ENCODE measurements around the gene ZDHHC12. TPM values are rescaled to one million over a fixed set of nuclear protein-coding genes. Genes with fewer than 3 reads are reported as not detected.

ZDHHC12 gene
- total RNA-seq, 6 donors from 2014 or later, result 21.7 to 70.1 (median 50.6) TPM

GRCh38 chr9:128712451-128713410 is 11.2 kb downstream of the ZDHHC12 start:
- Histone ChIP-seq H3K4me3 (no peak overlapping the region), H3K4me1 (no peaks in the 10 kb centered on the region), H3K9me3 (no peaks in the 10 kb centered on the region), H3K36me3 (peaks cover 0 to 34% (median 15%) of the 10 kb centered on the region in 4 donors), H3K27me3 (no peaks in the 10 kb centered on the region), H3K27ac (no peak overlapping the region)
- TF ChIP-seq POLR2AphosphoS5 (IDR thresholded peaks at IDR 0.05), result no peak
- TF ChIP-seq POLR2A (IDR thresholded peaks at IDR 0.05), result no peak
- TF ChIP-seq EP300 (IDR thresholded peaks at IDR 0.05), result no peak
- TF ChIP-seq, protein P1, sequence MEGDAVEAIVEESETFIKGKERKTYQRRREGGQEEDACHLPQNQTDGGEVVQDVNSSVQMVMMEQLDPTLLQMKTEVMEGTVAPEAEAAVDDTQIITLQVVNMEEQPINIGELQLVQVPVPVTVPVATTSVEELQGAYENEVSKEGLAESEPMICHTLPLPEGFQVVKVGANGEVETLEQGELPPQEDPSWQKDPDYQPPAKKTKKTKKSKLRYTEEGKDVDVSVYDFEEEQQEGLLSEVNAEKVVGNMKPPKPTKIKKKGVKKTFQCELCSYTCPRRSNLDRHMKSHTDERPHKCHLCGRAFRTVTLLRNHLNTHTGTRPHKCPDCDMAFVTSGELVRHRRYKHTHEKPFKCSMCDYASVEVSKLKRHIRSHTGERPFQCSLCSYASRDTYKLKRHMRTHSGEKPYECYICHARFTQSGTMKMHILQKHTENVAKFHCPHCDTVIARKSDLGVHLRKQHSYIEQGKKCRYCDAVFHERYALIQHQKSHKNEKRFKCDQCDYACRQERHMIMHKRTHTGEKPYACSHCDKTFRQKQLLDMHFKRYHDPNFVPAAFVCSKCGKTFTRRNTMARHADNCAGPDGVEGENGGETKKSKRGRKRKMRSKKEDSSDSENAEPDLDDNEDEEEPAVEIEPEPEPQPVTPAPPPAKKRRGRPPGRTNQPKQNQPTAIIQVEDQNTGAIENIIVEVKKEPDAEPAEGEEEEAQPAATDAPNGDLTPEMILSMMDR (IDR thresholded peaks at IDR 0.05), result no peak
- DNase-seq (peak in 1 of 2 donors; percentile 73), ATAC-seq (ENCODE audit: low FRiP score in 2 of 2) (peak in 1 of 2 donors; percentile 13)
- WGBS, 2 donors, result 94 to 100% methylated on average over 4 to 23 of the region's 26 CpGs

GRCh38 chr9:128707446-128707845 is 16.5 kb downstream of the ZDHHC12 start:
- Histone ChIP-seq H3K36me3 (peaks cover 0 to 15% (median 4%) of the 10 kb centered on the region in 4 donors), H3K9me3 (no peaks in the 10 kb centered on the region), H3K27ac (no peak overlapping the region), H3K4me1 (peaks cover 3 to 16% (median 14%) of the 10 kb centered on the region in 4 donors), H3K27me3 (no peaks in the 10 kb centered on the region), H3K4me3 (no peak overlapping the region)
- TF ChIP-seq POLR2AphosphoS5 (IDR thresholded peaks at IDR 0.05) (no peak), EP300 (IDR thresholded peaks at IDR 0.05) (no peak), POLR2A (IDR thresholded peaks at IDR 0.05) (no peak)
- TF ChIP-seq, protein P1 (IDR thresholded peaks at IDR 0.05), result no peak
- DNase-seq (no peak), ATAC-seq (ENCODE audit: low FRiP score in 2 of 2) (no peak)
- 94 to 96% methylated on average over 8 of the region's 8 CpGs for WGBS, 2 donors

GRCh38 chr9:128706671-128707381 is 17.1 kb downstream of the ZDHHC12 start:
- no peak overlapping the region for H3K4me3 ChIP-seq
- DNase-seq (no peak), ATAC-seq (ENCODE audit: low FRiP score in 2 of 2) (no peak)
- peaks cover 0 to 13% (median 4%) of the 10 kb centered on the region in 4 donors for H3K36me3 ChIP-seq
- 91 to 92% methylated on average over 13 to 23 of the region's 23 CpGs for WGBS, 2 donors
- TF ChIP-seq EP300 (IDR thresholded peaks at IDR 0.05) (no peak), POLR2A (IDR thresholded peaks at IDR 0.05) (no peak), POLR2AphosphoS5 (IDR thresholded peaks at IDR 0.05) (no peak)
- TF ChIP-seq, protein P1 (IDR thresholded peaks at IDR 0.05), result no peak
- no peaks in the 10 kb centered on the region for H3K9me3 ChIP-seq
- no peaks in the 10 kb centered on the region for H3K27me3 ChIP-seq
- peaks cover 3 to 21% (median 18%) of the 10 kb centered on the region in 4 donors for H3K4me1 ChIP-seq
- no peak overlapping the region for H3K27ac ChIP-seq

DNA sequence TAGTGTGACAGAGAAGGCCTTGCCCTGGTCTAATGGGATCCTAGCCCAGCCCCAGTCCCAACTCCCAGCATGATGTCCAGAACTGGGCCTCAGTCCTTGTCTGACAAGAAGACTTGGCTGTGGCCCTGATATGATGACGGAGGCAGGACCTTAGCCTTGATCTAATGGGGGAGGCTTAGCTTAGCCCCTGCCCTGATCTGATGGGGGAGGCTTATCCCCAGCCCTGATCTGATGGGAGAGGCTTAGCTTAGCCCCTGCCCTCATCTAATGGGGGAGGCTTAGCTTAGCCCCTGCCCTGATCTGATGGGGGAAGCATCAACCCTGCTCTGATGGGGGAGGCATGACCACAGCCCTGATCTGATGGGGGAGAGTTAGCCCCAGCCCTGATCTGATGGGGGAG is 17.9 kb downstream of the ZDHHC12 start:
- peaks cover 0 to 13% (median 4%) of the 10 kb centered on the region in 4 donors for H3K36me3 ChIP-seq
- TF ChIP-seq, protein P1 (IDR thresholded peaks at IDR 0.05), result no peak
- TF ChIP-seq EP300 (IDR thresholded peaks at IDR 0.05) (no peak), POLR2AphosphoS5 (IDR thresholded peaks at IDR 0.05) (no peak), POLR2A (IDR thresholded peaks at IDR 0.05) (no peak)
- H3K4me1 ChIP-seq, result peaks cover 3 to 26% (median 18%) of the 10 kb centered on the region in 4 donors
- ATAC-seq (ENCODE audit: low FRiP score in 2 of 2) (no peak), DNase-seq (no peak)
- no peak overlapping the region for H3K4me3 ChIP-seq
- H3K9me3 ChIP-seq, result no peaks in the 10 kb centered on the region
- WGBS, 2 donors, result 100% methylated on average over 1 of the region's 1 CpG; no CpG with 5 or more reads in 1 of the 2 donors
- H3K27me3 ChIP-seq, result no peaks in the 10 kb centered on the region
- H3K27ac ChIP-seq, result peak overlapping the region in 1 of 4 donors; percentile 91

Data from upper lobe of left lung (tissue), 6 donors.